ENCODE results near the gene RAMP3.
"Not testable (repeated sequence)": the region's sequence is repeated elsewhere in the genome, so short reads cannot be mapped to it uniquely, and the experiment has no call there.

The RAMP3 gene

GRCh38 chr7:45157286-45157652, 322 bp upstream of the RAMP3 start:
- no peak for DNase-seq

- no peak for DNase-seq
Measured at GRCh38 chr7:45158471-45158870, 880 bp downstream of the RAMP3 start.

- no peak for DNase-seq
Measured at GRCh38 chr7:45159296-45159695, 1.7 kb downstream of the RAMP3 start.

- DNase-seq, result no peak
Measured at GRCh38 chr7:45160417-45160881, 2.9 kb downstream of the RAMP3 start.

GRCh38 chr7:45161138-45161537, 3.5 kb downstream of the RAMP3 start:
- no peak for DNase-seq

GRCh38 chr7:45161842-45162241, 4.3 kb downstream of the RAMP3 start:
- DNase-seq, result no peak

GRCh38 chr7:45162311-45162845, 4.8 kb downstream of the RAMP3 start:
- DNase-seq, result no peak

- DNase-seq, result no peak
Measured at GRCh38 chr7:45162943-45163691, 5.5 kb downstream of the RAMP3 start.

GRCh38 chr7:45163692-45164052, 6.1 kb downstream of the RAMP3 start:
- no peak for DNase-seq

GRCh38 chr7:45164271-45164670, 6.7 kb downstream of the RAMP3 start:
- DNase-seq, result not testable (repeated sequence)

- no peak for DNase-seq
Measured at GRCh38 chr7:45165857-45166256, 8.3 kb downstream of the RAMP3 start.

- no peak for DNase-seq
Measured at GRCh38 chr7:45171946-45172345, 14.4 kb downstream of the RAMP3 start.

- DNase-seq, result no peak
Measured at GRCh38 chr7:45173596-45174327, 16.2 kb downstream of the RAMP3 start.

GRCh38 chr7:45174328-45174610, 16.7 kb downstream of the RAMP3 start:
- DNase-seq, result no peak

- DNase-seq, result no peak
Measured at GRCh38 chr7:45174966-45175765, 17.6 kb downstream of the RAMP3 start.

- DNase-seq, result no peak
Measured at GRCh38 chr7:45176091-45176490, 18.5 kb downstream of the RAMP3 start.

- DNase-seq, result no peak
Measured at GRCh38 chr7:45176886-45177731, 19.5 kb downstream of the RAMP3 start.

GRCh38 chr7:45177801-45178200, 20.2 kb downstream of the RAMP3 start:
- no peak for DNase-seq

GRCh38 chr7:45178241-45179225, 20.9 kb downstream of the RAMP3 start:
- no peak for DNase-seq

- no peak for DNase-seq
Measured at GRCh38 chr7:45179666-45180065, 22.1 kb downstream of the RAMP3 start.
